ENCODE data around the gene PGLYRP3.

PGLYRP3 gene

DNA sequence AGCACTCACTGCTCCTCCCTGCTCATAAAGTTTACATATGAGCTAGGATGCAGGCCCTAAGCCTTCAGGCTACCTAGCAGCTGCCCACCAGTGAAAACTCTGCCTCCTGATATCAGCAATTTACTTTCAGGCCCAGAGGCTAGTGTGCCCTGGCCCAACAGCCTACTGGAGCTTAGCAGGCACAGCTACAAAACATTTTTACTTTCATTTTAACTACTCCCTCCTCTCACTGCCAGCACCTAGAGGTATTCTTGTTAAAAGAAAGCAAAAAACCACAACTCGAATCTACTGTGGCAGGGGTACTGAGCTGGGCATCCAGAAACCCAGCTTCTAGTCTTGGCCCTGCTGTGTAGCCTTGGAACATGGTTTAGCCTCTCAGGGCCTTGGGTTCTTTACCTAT is 59.1 kb downstream of the PGLYRP3 start:
- no peak for DNase-seq

DNA sequence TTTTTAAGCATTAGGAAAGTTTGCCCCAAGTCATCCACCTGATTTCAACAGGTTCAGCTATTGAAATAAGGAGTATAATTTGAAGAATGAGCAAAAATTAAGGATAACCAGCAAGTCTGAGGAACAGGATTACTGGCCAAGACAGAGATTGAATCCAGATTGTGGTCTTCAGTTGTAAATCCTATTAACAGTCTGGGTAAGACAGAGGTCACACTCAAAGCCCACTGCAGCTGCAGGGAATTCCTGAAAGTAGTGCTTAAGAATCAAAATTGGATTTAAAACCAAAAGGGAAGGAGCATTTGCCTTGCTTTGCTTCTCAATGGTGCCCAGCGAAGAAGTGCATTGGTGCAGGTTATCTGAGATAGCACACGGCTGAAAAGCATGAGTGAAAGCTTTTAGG is 59.7 kb downstream of the PGLYRP3 start:
- DNase-seq = no peak

DNA sequence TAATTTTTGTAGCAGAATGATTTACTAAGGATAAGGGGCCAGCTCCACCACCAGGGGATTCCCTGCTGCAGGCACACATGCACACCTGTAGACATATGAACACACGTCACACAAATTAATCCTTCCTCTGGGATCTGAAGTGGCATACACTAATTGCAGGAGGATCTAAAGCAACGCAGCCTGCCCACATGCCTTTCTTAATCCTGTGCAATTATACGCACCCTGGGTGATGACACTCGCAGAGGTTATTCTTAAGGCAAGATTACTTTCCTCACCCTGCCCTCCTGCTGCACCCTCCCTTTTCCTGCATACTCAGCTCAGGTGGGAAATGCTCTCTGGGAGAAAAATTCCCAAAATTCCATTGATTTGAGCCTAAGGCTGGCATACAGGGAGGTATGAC is 60.8 kb downstream of the PGLYRP3 start:
- DNase-seq = no peak

DNA sequence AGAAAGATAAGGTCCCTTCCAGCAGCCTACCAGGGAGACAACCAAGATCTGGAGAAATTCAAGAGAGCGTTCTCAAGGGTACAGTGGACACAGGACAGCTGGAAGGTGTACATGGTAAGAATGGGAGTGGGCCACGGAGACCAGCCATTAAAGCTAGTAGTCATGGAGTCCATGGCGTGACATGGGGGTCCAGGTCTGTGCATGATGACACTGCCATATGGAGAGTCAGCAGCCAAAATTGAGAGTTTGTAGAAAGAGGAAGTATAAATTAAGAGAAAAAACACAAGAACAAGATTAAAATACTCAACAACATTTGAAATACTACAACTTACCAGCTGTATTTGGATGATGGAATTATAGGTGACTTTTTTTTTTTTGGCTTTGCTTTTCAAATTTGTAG is 61.2 kb downstream of the PGLYRP3 start:
- DNase-seq = no peak

DNA sequence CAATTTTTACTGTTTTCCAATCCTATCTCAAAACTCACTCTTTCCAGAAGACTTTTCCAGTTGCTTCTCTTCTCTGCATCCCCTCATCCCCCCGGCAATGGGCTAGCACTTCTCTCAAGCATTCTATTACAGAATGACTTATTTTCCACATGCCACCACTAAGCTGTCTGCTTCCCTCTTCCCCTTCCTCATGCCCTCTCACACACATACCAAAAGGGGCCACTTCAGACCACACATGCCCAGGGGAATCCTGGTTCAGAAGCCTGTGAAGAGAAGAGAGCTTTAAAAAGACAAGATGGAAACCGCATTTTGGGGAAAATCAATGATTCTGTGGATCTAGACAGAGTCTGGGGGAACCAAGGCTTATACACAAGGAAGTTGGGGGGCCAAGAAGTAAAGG is 61.7 kb downstream of the PGLYRP3 start:
- no peak for DNase-seq

DNA sequence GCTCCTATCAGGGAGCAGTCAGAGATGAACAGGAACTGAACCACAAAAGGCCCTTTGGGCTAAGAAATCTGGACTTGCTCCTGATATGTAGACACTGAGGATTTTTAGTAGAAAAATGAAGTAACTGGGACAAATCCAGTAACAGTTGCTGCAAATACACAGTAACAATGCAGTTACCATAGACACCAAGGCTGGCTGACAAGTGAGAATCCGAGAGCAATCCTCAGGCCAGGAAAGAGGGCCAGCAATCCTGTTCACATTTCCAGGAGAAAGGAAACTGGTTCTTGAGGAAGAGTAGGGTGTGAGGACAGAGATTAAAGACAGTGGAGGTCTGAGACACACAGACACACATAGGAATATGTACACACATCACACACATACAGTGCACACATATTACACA is 62.6 kb downstream of the PGLYRP3 start:
- no peak for DNase-seq

DNA sequence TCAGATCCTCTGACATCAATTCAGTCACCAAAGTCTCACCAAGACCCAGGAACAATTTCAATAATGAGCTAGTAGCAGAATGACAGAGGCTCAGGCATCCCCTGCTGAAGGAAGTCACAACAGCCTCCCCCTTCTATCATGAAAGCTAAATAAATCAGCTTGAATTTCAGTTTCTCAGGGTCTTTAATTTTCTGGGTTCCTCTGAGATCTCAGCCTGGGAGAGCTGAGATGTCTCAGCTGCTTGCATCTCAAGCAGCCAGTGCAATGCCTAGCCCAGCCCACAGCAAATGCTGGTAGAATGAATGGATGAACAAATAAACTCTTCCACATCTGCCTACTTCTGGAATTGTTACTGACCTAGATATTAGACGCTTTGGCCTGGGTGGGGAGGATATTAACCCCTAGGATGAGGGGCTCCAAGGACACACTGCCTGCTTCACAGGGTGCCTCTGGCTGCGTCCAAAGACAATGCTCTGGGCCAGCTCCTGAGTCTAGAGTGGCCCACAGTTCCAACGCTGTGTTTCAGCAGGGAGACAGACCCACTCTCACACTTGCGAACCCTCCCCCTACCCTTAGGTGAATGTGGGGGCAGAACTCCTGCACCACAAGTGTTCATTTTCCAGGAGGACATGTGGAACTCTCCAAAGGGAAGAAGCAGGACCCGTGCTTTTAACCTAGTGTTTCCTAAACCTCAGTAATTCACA is 64.4 kb downstream of the PGLYRP3 start:
- DNase-seq = no peak

Data from activated CD8-positive, alpha-beta memory T cell treated with anti-CD3 and anti-CD28 coated beads, Interleukin-2, amount 50 U/mL, for 48 hours (primary cell).